Stimulated activated CD8-positive, alpha-beta memory T cell treated with anti-CD3 and anti-CD28 coated beads, Interleukin-15, amount 100 ng/mL, for 1 hour (primary cell): Measurements from ENCODE around the gene CTNNA1.

Experiments
- DNase-seq: peaks from one replicate; pipeline ENCODE4 v3.0.0-alpha.2; 2020; ENCODE audit warnings: low read depth

CTNNA1 gene

DNA sequence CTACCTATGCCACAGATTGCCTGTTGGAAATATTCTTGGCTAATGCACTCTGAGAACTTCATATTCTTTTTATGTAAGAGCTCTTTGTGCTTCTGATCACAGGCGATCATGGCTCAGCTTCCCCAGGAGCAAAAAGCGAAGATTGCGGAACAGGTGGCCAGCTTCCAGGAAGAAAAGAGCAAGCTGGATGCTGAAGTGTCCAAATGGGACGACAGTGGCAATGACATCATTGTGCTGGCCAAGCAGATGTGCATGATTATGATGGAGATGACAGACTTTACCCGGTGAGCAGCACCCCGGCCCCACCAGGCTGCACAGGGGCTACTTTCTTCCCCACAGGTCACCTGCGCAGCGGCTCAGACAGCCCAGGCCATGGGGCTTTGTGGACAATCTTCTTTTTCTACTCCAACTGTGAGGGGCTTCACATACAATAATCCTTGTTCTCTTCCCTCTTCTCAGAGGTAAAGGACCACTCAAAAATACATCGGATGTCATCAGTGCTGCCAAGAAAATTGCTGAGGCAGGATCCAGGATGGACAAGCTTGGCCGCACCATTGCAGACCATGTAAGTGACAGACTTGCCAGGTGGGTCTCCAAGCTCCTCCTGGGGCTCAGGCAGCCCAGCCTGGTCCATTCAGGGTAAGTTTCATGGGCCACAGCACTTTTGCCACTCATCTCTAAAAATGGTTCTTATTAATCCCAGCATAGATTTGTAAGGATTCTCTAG is 177.3 kb downstream of the CTNNA1 start:
- no peak for DNase-seq

DNA sequence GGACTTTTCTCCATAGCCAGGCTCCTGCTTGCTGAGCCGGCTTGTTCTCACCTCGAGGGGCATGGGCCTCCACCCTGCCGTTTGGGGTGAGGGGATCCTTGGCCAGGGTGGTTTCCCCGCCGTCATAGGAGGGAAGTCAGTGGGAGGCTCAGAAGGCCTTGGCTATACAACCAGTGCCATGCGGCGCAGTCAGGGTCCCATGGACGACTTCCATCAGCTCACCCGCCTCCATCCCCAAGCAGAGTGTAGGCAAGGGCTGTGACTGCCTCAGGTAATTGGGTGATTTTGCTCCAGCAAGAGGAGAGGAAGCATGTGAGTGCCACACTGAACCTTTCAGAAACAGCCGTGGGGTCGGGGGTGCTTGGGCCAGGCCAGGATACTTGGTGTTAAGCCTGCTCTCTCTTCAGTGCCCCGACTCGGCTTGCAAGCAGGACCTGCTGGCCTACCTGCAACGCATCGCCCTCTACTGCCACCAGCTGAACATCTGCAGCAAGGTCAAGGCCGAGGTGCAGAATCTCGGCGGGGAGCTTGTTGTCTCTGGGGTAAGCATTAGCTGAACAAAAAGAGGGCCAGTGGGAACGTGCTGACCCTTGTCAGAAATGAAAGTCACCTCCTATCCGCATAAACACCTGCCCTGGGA is 179.1 kb downstream of the CTNNA1 start:
- no peak for DNase-seq

GRCh38 chr5:138933522-138934290 is 180.5 kb downstream of the CTNNA1 start:
- no peak for DNase-seq

- DNase-seq, result no peak
Measured at GRCh38 chr5:138934971-138935370, 181.7 kb downstream of the CTNNA1 start.

DNA sequence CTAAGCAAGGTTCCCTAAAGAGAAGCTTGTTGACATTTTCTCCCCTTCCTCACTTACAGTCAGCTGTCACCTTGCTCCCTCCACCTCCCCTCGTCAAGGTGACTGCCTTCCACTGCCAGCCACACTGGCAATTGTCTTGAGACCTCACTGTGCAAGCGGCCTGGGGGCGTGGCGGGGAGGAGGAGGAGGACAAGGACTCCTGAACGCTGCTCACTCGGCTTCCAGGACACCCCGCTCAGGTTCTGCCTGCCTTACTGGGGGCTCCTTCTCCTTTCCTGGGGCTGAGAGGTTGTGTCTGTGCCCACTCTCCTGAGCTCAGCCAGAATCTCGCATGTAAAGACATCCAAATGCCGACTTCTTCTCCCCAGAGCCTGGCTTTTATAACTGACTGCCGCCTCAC is 182.2 kb downstream of the CTNNA1 start:
- no peak for DNase-seq

GRCh38 chr5:138936225-138936967 is 183.2 kb downstream of the CTNNA1 start:
- no peak for DNase-seq

- no peak for DNase-seq
Measured at GRCh38 chr5:138936968-138937345, 183.7 kb downstream of the CTNNA1 start.

- no peak for DNase-seq
Measured at GRCh38 chr5:138937392-138938387, 184.5 kb downstream of the CTNNA1 start.

DNA sequence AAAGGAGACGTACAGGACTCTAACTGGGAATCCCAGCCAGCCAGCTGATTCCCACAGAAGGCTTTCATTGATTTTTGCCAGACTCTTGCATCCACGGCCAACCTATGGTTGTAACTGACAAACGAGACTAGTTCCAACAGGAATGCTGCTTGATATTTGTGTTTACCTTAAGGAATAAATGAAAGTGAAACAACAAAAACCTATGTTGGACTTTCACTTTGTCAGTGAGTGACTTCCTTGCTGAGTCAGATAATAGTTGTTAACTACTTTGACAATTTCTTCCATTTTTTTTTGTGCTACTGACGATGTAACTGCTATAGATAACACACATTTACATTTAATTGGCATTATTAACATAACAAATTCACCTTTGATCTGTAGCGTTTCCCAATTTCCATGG is 185.3 kb downstream of the CTNNA1 start:
- DNase-seq, result no peak

DNA sequence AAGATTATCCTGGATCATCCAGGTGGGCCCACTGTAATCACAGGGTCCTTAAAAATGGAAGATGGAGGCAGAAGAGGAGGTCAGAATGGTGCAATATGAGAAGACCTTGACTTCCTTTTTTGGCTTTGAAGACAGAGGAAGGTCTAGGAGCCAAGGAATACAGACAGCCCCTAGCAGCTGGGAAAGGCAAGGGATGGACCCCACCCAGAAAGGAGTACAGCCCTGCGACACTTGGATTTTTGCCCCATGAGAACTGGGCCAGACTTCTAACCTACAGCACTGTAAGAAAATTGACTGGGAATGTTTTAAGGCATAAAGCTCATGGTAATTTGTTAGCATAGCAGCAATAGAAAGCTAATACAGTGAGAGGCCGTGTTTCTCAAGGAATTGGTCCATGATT is 188.8 kb downstream of the CTNNA1 start:
- no peak for DNase-seq

DNA sequence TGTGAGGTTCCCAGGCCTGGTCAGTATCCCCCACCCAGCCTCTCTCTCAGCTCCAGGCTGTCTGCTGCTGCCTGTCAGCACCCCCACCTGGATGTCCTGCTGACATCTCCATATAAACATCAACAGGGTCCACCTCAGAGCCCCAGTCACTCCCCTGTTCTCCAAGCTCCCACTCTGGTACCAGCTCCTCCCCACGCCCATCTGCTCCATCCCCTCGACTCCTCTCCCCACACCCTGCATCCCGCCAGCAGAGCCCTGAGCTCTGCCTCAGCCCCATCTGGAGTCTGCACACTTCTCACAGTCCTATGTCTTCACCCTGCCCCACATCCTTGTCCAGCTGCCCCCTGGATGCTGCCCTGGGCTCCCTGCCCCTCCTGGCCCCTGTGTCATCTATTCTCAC is 189.6 kb downstream of the CTNNA1 start:
- DNase-seq, result no peak

GRCh38 chr5:138943599-138944173 is 190.5 kb downstream of the CTNNA1 start:
- no peak for DNase-seq

DNA sequence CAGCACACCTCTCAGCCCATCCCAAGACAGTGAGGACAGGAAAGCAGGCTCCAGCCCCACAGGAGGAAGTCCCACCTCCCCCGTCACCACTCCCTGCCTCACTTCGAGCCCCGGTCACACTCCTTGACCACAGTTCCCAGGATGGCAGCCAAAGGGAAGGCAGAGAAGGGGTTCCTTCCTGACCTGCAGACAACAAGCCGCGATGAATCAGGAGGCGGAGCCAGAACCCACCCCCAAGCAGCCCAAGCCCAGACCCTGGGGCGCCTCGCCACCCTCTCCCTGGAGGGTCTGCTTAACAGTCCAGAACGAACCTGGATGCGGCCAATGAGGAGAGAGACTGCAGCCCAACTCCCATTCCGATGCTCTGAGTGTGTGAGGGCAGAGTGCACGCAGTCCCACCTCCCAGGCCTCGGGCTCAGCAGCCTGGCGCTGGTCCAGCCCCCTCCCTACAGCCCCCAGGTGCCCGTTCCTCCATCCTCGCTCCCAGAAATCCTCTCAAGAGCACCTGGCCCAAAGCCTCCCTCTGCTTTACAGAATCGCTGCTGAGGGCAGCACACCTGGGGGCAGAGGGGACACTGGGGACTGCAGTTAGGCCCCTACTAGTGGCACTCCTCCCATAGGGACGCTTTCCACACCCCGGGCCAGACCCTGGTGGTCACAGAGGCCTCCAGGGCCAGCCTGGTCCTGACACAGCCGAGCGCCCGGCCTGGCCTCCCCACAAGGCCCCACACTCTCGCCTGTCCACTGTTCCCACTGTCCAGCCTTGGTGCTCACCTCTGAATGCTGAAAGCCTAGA is 191.5 kb downstream of the CTNNA1 start:
- no peak for DNase-seq

DNA sequence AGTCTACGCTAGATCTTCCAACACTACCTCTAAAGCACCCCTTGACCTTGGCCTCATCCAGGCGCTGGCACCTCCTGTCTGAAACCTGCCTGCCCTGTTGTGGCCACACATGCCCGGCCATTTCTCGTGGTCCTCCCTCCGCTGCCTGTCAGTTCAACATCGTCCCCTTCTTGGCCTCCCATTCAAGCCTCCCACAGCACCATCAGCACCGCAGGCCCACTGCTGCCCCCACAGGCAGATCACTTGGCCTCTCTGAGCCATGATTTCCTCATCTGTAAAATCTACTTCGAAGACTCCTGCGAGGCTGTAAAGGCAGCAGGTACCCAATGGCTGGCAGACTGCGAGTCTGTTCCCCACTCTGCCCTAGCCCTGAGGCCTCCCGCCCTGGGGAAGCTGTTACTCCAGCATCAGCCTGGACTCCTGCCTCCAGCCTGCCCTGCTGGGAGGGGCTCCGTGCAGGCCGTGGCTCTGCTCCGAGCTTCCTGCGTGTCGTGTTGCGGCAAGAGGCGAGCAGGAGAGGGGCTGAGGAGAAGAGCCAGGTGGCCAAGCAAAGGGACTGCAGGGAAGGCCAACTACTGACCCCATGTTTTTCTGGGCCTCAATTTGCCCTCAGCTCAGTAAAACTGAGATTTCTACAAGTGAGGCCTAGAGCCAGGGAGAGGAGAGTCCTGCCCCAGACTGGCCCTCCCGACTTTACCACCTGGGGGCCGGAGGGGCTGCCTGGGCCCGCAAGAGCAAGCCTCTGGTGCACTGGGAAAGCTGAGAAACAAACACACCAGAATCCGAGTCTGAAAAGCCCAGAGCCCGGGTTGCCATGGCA is 192.4 kb downstream of the CTNNA1 start:
- DNase-seq, result no peak

DNA sequence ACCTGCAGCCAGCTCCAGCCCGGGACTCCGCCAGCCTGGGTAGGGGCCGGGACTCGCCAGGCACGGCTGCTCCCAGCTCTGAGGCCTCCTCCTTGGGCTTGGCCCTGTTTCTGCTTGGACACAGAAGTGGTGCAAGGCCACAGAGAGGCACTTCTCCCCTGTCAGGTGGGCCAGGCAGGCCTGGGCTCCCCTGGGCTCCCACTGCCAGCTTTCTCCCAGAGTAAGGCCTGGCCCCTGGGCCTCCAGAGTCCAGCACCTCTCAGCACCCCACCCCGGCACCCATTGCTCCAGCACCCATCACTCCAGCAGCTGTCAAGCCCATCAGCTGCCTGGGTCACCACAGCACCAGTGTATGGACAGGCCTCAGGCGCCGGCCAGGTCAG is 193.0 kb downstream of the CTNNA1 start:
- DNase-seq, result no peak

DNA sequence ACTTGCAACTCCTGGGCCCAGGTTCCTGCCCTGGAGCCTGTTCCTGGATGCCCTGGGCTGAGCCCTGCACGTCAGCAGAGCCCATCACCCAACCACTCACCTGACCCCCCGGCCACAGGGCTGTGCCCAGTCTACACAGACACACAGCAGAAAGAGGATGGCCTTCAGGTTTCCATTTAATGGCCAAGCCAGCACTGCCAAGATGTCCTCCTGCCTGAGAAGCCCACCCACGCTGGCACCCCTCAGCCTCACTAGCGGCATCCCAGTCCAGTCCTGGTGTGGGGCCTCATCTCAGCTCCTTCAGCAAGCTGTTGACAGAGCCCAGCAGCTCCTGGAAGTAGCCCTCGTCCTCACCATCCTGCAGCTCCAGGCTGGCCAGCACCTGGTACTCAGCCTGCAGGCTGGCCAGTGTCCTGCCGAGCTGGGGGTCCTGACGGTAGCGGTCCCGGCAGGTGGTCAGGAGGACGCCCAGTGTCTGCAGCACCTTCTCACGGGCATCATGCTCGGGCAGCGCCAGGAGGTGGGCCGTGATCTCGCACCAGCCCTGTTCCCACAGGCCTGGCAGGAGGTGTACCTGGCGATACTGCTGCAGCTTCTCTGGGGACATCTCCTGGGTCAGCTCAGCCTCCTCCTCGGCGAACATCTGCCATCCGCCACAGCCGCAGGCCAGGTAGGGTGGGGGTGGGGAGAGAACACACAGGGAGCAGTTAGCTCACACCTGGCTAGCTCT is 193.8 kb downstream of the CTNNA1 start:
- no peak for DNase-seq

GRCh38 chr5:138947780-138948179 is 194.6 kb downstream of the CTNNA1 start:
- no peak for DNase-seq

DNA sequence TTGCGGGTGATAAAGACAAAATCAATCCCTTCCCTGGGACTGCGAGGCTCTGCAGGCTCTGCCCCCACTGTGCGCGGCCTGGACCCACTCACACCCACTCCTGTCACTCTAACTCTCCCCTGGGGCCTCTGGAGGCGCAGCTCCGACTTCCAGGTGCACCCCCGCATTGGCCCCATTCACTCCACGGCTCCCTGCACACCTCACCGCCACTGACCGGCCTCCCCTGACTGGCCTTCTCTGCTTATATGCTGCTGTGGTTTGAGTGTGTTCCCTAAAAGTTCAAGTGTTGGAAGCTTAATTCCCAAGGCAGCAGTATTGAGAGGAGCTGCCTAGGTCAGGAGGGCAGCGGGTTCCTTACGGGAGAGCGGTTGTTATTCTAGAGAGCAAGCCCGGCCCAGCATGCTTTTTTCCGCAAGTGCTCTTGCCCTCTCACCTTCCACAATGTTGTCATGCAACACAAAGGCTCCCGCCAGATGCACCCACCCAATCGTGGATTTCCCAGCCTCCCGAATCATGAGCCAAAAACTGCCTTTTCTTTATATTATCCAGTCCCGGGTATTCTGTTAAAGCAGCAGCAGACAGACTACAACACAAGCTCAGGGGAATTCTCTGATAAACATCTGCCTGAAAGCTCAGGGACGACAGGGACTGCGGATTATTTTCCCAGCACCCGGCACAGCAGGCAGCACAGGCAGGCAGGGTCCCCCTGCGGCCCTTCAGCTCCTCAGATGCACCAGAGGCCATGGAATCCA is 195.4 kb downstream of the CTNNA1 start:
- no peak for DNase-seq
